K562 (cell line): ENCODE results near the gene LSP1. TPM values are rescaled to one million over a fixed set of nuclear protein-coding genes. Genes with fewer than 3 reads are reported as not detected.

Source experiments
- ATAC-seq: fragments of 200-7000 bp; cut with Tn5 transposase; 3 replicates; pipeline ENCODE4 v1.9.1; 2020; ENCODE audit warnings: moderate library complexity
- BruUV-seq: library from RNA; stranded (reverse); fragments of 400-500 nt; replicated peaks from 2 replicates; lab custom pipeline; 2021; lab: Mats Ljungman, UMichigan
- CTCF ChIA-PET: fragments of 300-600 bp; formaldehyde crosslinking; extraction: SDS; loops from one replicate; lab custom pipeline; 2021; ENCODE audit warnings: low intra/inter-chr PET ratio; lab: Yijun Ruan, JAX
- POLR2A ChIA-PET: fragments of 300-600, 350-650 bp; sonication (Branson Sonifier 250); formaldehyde crosslinking; extraction: SDS; loops from one replicate; lab custom pipeline; 2021; ENCODE audit warnings: antibody characterized with exemption, inconsistent platforms; lab: Yijun Ruan, JAX
- DNase-seq, 4 experiments: peaks; one replicate each; pipeline versions ENCODE4 v3.0.0 to v3.0.0-alpha.2; 2011 to 2018; ENCODE audit warnings: low spot score in 3 of 4, mixed read lengths in 3 of 4; ENCODE audit errors: extremely low read depth in 1 of 4
- FAIRE-seq: peaks from 2 replicates; lab custom pipeline; 2011; peaks lifted over from hg19 to GRCh38; lab: Jason Lieb, UNC
- H2AFZ ChIP-seq: 2 replicates; pipeline ENCODE4 v1.6.0; 2011; ENCODE audit warnings: low read depth, low read length, control low read depth, inconsistent platforms
- H3K27ac ChIP-seq: fragments of 200-600 bp; 3 replicates; pipeline ENCODE4 v1.8.0; 2011; ENCODE audit warnings: low read depth, mild to moderate bottlenecking, control low read depth, inconsistent platforms, low read length, moderate library complexity, mixed read lengths; ENCODE audit errors: extremely low read depth
- H3K27me3 ChIP-seq, 2 experiments: fragments of 300-600 bp in 1 of 2; 2 replicates in 1 of 2; 3 replicates in 1 of 2; pipeline versions ENCODE4 v1.6.0 to v1.8.0; 2011; ENCODE audit warnings: inconsistent platforms in 2 of 2, low read length in 2 of 2, mild to moderate bottlenecking in 1 of 2, mixed read lengths in 1 of 2, moderate library complexity in 1 of 2; ENCODE audit not compliant: control insufficient read depth in 2 of 2, insufficient read depth in 2 of 2
- H3K36me3 ChIP-seq: fragments of 300-600 bp; 3 replicates; pipeline ENCODE4 v1.8.0; 2011; ENCODE audit warnings: mild to moderate bottlenecking, low read length, inconsistent platforms; ENCODE audit not compliant: control insufficient read depth, insufficient read depth
- H3K4me1 ChIP-seq, 2 experiments: fragments of 200-600 bp in 1 of 2; replicated peaks in 1 of 2; 2 replicates in 1 of 2; 3 replicates in 1 of 2; pipeline versions ENCODE4 v1.5.1 to v1.8.0; 2011; ENCODE audit warnings: inconsistent platforms in 2 of 2, low read length in 2 of 2, mild to moderate bottlenecking in 1 of 2, mixed read lengths in 1 of 2, moderate library complexity in 1 of 2; ENCODE audit not compliant: control insufficient read depth in 2 of 2, insufficient read depth in 2 of 2
- H3K4me2 ChIP-seq: 2 replicates; pipeline ENCODE4 v1.6.1; 2011; ENCODE audit warnings: low read length, control low read depth, inconsistent platforms, mixed read lengths; ENCODE audit not compliant: insufficient read depth
- H3K4me3 ChIP-seq: fragments of 200-600 bp; sonication (generic), shearing (Covaris generic); 2 replicates; pipeline ENCODE4 v1.5.1; 2016; ENCODE audit warnings: control low read depth, inconsistent platforms
- H3K79me2 ChIP-seq: fragments of 200-600 bp; 3 replicates; pipeline ENCODE4 v1.8.0; 2011; ENCODE audit warnings: low read length, inconsistent platforms; ENCODE audit not compliant: control insufficient read depth, insufficient read depth
- H3K9ac ChIP-seq, 2 experiments: 2 replicates each; pipeline versions ENCODE4 v1.6.0 to v1.6.1; 2011; ENCODE audit warnings: low read depth in 2 of 2, low read length in 2 of 2, control low read depth in 1 of 2, inconsistent platforms in 1 of 2, mild to moderate bottlenecking in 1 of 2, mixed read lengths in 1 of 2; ENCODE audit not compliant: insufficient read depth in 1 of 2
- H3K9me1 ChIP-seq: one replicate; pipeline ENCODE4 v1.6.0; 2011; ENCODE audit warnings: inconsistent platforms, mild to moderate bottlenecking, low read length, moderate library complexity; ENCODE audit not compliant: control insufficient read depth, insufficient read depth
- H3K9me3 ChIP-seq: replicated peaks from 2 replicates; pipeline ENCODE4 v1.5.1; 2011; ENCODE audit warnings: low read depth, low read length, inconsistent platforms; ENCODE audit not compliant: control insufficient read depth, insufficient read depth
- H4K20me1 ChIP-seq: replicated peaks from 2 replicates; pipeline ENCODE4 v1.6.1; 2011; ENCODE audit warnings: low read length, inconsistent platforms, mixed read lengths; ENCODE audit not compliant: control insufficient read depth, insufficient read depth
- BMI1 ChIP-seq: fragments of 150-350 bp; IDR thresholded peaks from 2 replicates; pipeline ENCODE4 v1.6.1; 2014; ENCODE audit warnings: low read length
- FOXK1 ChIP-seq: sonication (generic); formaldehyde crosslinking; IDR thresholded peaks from 2 replicates; pipeline ENCODE4 v1.8.0; 2022; ENCODE audit warnings: missing genetic modification reagents, mild to moderate bottlenecking, borderline replicate concordance
- HDAC6 ChIP-seq: IDR thresholded peaks from 2 replicates; pipeline ENCODE4 v1.6.1; 2012; ENCODE audit warnings: low read depth, mild to moderate bottlenecking, control low read depth, inconsistent platforms, low read length, moderate library complexity
- NCOA6 ChIP-seq: fragments of 450-650 bp; IDR thresholded peaks from 2 replicates; pipeline ENCODE4 v1.6.1; 2017; ENCODE audit warnings: mild to moderate bottlenecking
- PKNOX1 ChIP-seq: fragments of 450-650 bp; IDR thresholded peaks from 2 replicates; pipeline ENCODE4 v1.6.1; 2016
- PPARD ChIP-seq: fragments of 250-450 bp; sonication (Bioruptor Pico); IDR thresholded peaks from 2 replicates; pipeline ENCODE4 v1.8.0; 2022; ENCODE audit warnings: inconsistent platforms, mild to moderate bottlenecking, moderate library complexity
- RNF219 ChIP-seq: fragments of 250-450 bp; sonication (Bioruptor Pico); IDR thresholded peaks from 2 replicates; pipeline ENCODE4 v1.5.0; 2022; ENCODE audit warnings: mild to moderate bottlenecking
- ZBTB34 ChIP-seq: fragments of 250-450 bp; sonication (Bioruptor Pico); IDR thresholded peaks from 2 replicates; pipeline ENCODE4 v1.8.0; 2021; ENCODE audit warnings: mild to moderate bottlenecking, moderate library complexity
- ZNF263 ChIP-seq: sonication (generic); formaldehyde crosslinking; IDR thresholded peaks from 2 replicates; pipeline ENCODE4 v1.8.0; 2022; ENCODE audit warnings: mild to moderate bottlenecking, missing genetic modification reagents, borderline replicate concordance
- WGBS: fragments of 100-300 bp; shearing (Covaris generic); methylation state at CpG from one replicate; pipeline ENCODE4 v1.1.6; 2016; ENCODE audit warnings: low coverage, mixed read lengths; ENCODE audit not compliant: insufficient coverage; ENCODE audit errors: missing lambda C conversion rate; 5-methylcytosine and 5-hydroxymethylcytosine counted together
- in situ Hi-C: fragments of 300-500 bp; cut with MboI; formaldehyde crosslinking; loops from 4 replicates; pipeline ENCODE4 v1.15.0; 2018; ENCODE audit warnings: inconsistent platforms, mixed read lengths
- intact Hi-C: fragments of 100-400 bp; cut with micrococcal nuclease; formaldehyde crosslinking; loops from 2 replicates; pipeline ENCODE4 v1.14.2; 2022
- polyA plus RNA-seq, 8 experiments: library from polyadenylated mRNA; depleted of rRNA in 4 of 8; stranded (reverse) in 5 of 8; unstranded in 3 of 8; fragments of >200 nt; fragmentation: Nextera tagmentation in 2 of 8; fragmentation: Illumina TruSeq in 1 of 8; extraction: Ambion mirVana in 2 of 8; extraction: Trizol in 1 of 8; gene quantifications; 2 replicates each; pipeline versions ENCODE4 v1.2.1 to v1.2.3, GENCODE V29; 2011 to 2014; ENCODE audit warnings: inconsistent platforms in 1 of 8, missing spikeins in 1 of 8
- total RNA-seq, 7 experiments: library from RNA; depleted of rRNA in 6 of 7; stranded (reverse); fragments of >200 nt in 6 of 7; fragmentation: Illumina TruSeq in 2 of 7; extraction: Trizol in 2 of 7; gene quantifications; 2 replicates each; pipeline versions ENCODE4 v1.2.1 to v1.2.3, GENCODE V29; 2011 to 2021; ENCODE audit warnings: low replicate concordance in 1 of 7

Gene LSP1
- total and polyA plus RNA-seq, 9 of the 15 experiments (the other 6 are each of a cell fraction or from before 2014, with no cell fraction given): 0.08 to 2.9 (median 0.65) TPM; not detected in 2

DNA sequence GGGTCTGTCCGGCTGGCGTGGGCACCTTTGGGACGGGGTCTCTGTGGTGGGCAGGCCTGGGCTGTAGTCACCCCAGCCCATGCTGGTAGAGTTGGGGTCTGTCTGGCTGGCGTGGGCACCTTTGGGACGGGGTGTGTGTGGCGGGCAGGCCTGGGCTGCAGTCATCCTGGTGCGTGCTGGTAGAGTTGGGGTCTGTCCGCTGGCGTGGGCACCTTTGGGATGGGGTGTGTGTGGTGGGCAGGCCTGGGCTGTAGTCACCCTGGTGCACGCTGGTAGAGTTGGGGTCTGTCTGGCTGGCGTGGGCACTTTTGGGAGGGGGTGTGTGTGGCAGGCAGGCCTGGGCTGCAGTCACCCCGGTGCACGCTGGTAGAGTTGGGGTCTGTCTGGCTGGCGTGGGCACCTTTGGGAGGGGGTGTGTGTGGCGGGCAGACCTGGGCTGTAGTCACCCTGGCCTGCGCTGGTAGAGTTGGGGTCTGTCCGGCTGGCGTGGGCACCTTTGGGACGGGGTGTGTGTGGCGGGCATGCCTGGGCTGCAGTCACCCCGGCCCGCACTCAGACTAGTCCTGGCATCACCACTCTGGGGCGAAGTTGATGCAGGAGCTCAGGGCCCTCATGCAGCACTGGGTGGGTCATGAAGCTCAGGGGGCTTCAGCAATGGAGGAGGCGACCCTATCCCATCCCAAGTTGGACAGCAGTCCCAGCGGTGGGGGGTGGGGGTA is 19.5 kb downstream of the LSP1 start (continued):
- no peak for TF ChIP-seq NCOA6

- peak; percentile 94 for TF ChIP-seq ZNF263 (CRISPR knock-in tag)
- no peak for TF ChIP-seq RNF219 (CRISPR knock-in tag)
- no peak for TF ChIP-seq FOXK1 (CRISPR knock-in tag)
- no peak for TF ChIP-seq HDAC6
- no peak for TF ChIP-seq PKNOX1
- no peak for TF ChIP-seq ZBTB34
- TF ChIP-seq PPARD (CRISPR knock-in tag): no peak
- TF ChIP-seq BMI1: no peak
- ATAC-seq (no peak), DNase-seq (no peak), FAIRE-seq (no peak)
- H3K4me2 ChIP-seq: no peak overlapping the region
- in situ Hi-C loops (loop anchor here (10.0 kb wide), 1 partner anchor 132 kb away; no protein-coding TSS in a partner anchor), intact Hi-C loops (no loop called here)
- H2AFZ ChIP-seq: no peak overlapping the region
- H4K20me1 ChIP-seq: 0 out of 2 replicates have a peak, but pooled peaks cover 5% of the 10 kb centered on the region
- CTCF ChIA-PET: interaction anchor here (0.6 kb wide), 1 partner anchor 139 kb away, joined by 3 read pairs; no protein-coding TSS in a partner anchor
- WGBS: 0% methylated on average over 5 of the region's 11 CpGs
- H3K9me3 ChIP-seq: no peaks in the 10 kb centered on the region
- H3K36me3 ChIP-seq: no peaks in the 10 kb centered on the region
- H3K9ac ChIP-seq: no peak overlapping the region
- H3K27ac ChIP-seq: no peak overlapping the region
- no peaks in the 10 kb centered on the region for H3K79me2 ChIP-seq
- H3K4me3 ChIP-seq: no peak overlapping the region
- peaks cover 0 to 44% of the 10 kb centered on the region in 2 experiments; a peak in 2 of 5 replicates for H3K4me1 ChIP-seq
- peaks cover 15 to 63% of the 10 kb centered on the region in 2 experiments; a peak in 4 of 5 replicates for H3K27me3 ChIP-seq
- POLR2A ChIA-PET: no interaction called here
- H3K9me1 ChIP-seq: no peaks in the 10 kb centered on the region
- no TSS peak for BruUV-seq
These were observed 20.3 kb downstream of the LSP1 start for GRCh38 chr11:1873048-1873812.
